OCI-LY3 (cell line): Measurements from ENCODE around the gene COL4A4.
"Not testable (repeated sequence)": the region's sequence is repeated elsewhere in the genome, so short reads cannot be mapped to it uniquely, and the experiment has no call there.

ENCODE experiments used
- H2AFZ ChIP-seq: fragments of 200-600, 300-600 bp; shearing (Covaris generic); 2 replicates; pipeline ENCODE4 v1.6.0; 2014; ENCODE audit warnings: antibody characterized with exemption, low read depth, low read length
- H3K27ac ChIP-seq: fragments of 200-600, 300-600 bp; sonication (generic); 2 replicates; pipeline ENCODE4 v1.5.1; 2014; ENCODE audit warnings: mild to moderate bottlenecking, low read length, moderate library complexity, mixed read lengths
- H3K27me3 ChIP-seq: fragments of 200-600, 300-600 bp; sonication (generic); 2 replicates; pipeline ENCODE4 v1.6.1; 2014; ENCODE audit warnings: low read depth, low read length, mixed read lengths
- H3K36me3 ChIP-seq: fragments of 200-600, 300-600 bp; sonication (generic); replicated peaks from 2 replicates; pipeline ENCODE3; 2014; ENCODE audit warnings: low read depth, low read length, mixed read lengths
- H3K4me1 ChIP-seq: fragments of 300-600, 200-600 bp; sonication (generic); 2 replicates; pipeline ENCODE4 v1.6.1; 2014; ENCODE audit warnings: low read length, mixed read lengths
- H3K4me2 ChIP-seq: fragments of 200-600, 300-600 bp; sonication (generic); 2 replicates; pipeline ENCODE4 v1.6.1; 2014; ENCODE audit warnings: low read length, mixed read lengths
- H3K4me3 ChIP-seq: fragments of 300-600, 200-600 bp; sonication (generic); 2 replicates; pipeline ENCODE4 v1.5.1; 2014; ENCODE audit warnings: antibody characterized with exemption, mild to moderate bottlenecking, low read length, moderate library complexity
- H3K79me2 ChIP-seq: fragments of 300-600, 200-600 bp; shearing (Covaris generic); 2 replicates; pipeline ENCODE4 v1.6.1; 2014; ENCODE audit warnings: mild to moderate bottlenecking, low read length, mixed read lengths
- H3K9ac ChIP-seq: fragments of 300-600, 200-600 bp; shearing (Covaris generic); 2 replicates; pipeline ENCODE4 v1.6.0; 2014; ENCODE audit warnings: mild to moderate bottlenecking, low read length, moderate library complexity
- H3K9me3 ChIP-seq: fragments of 200-600, 300-600 bp; shearing (Covaris generic); 2 replicates; pipeline ENCODE4 v1.6.1; 2014; ENCODE audit warnings: low read length, mixed read lengths; ENCODE audit not compliant: insufficient read depth
- H4K20me1 ChIP-seq: fragments of 200-600, 300-600 bp; sonication (generic); 2 replicates; pipeline ENCODE4 v1.6.1; 2016; ENCODE audit warnings: low read length, mixed read lengths; ENCODE audit not compliant: insufficient read depth
- CTCF ChIP-seq: fragments of 200-600, 300-600 bp; sonication (generic); IDR thresholded peaks from 2 replicates; pipeline ENCODE4 v1.5.1; 2014; ENCODE audit warnings: antibody characterized with exemption, low read length, low read depth
- EZH2phosphoT487 ChIP-seq: fragments of 200-600 bp; shearing (Covaris generic); IDR thresholded peaks from 2 replicates; pipeline ENCODE4 v1.6.1; 2018; ENCODE audit warnings: antibody characterized with exemption, mixed run types, low read depth

The COL4A4 gene

DNA sequence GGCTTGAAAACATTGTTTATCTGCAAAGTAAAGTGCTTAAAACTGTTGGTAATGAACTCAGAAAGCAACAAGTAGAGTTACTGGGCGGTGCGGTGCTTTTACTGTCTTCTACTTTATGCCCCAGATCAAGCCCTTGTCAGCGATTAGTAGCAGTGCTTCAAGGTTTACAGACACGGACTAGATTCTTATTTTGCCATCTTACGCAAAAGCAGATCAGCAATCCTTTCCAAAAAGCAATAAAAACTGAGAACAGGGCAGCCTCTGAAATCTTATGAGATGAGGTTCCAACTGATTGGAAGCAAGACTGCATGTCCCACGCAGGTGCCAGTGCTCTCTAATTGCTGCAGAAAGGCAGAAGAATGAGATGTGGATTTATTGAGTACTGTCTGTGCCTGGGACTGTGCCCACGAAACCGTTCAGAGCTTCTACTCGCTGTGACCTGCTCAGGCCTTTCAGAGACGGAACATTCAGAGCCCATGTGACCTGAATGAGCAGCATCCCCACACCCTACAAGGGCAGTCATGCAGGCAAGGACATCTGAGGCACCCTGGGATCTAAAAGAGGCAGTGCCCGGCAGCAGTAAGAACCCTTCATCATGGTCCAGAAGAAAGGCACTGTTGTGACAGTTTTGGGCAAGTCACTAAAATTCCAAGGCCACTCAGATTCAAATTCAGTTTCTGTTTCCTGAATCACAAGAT is 16.1 kb upstream of the COL4A4 start:
- Histone ChIP-seq H3K4me2 (no peak overlapping the region), H3K9me3 (no peaks in the 10 kb centered on the region), H4K20me1 (no peaks in the 10 kb centered on the region), H2AFZ (no peak overlapping the region), H3K9ac (no peak overlapping the region), H3K79me2 (no peaks in the 10 kb centered on the region), H3K4me1 (no peaks in the 10 kb centered on the region), H3K27me3 (no peaks in the 10 kb centered on the region), H3K4me3 (no peak overlapping the region), H3K27ac (no peak overlapping the region), H3K36me3 (no peaks in the 10 kb centered on the region)
- TF ChIP-seq EZH2phosphoT487 (no peak), CTCF (no peak)

GRCh38 chr2:227177592-227178336 is 13.8 kb upstream of the COL4A4 start:
- no peaks in the 10 kb centered on the region for H3K9me3 ChIP-seq
- H3K4me3 ChIP-seq, result no peak overlapping the region

GRCh38 chr2:227171779-227172178 is 7.8 kb upstream of the COL4A4 start:
- H3K4me2 ChIP-seq, H3K36me3 ChIP-seq, H3K4me3 ChIP-seq, H3K27me3 ChIP-seq, H4K20me1 ChIP-seq, H3K4me1 ChIP-seq, H3K27ac ChIP-seq, H3K79me2 ChIP-seq, H3K9me3 ChIP-seq, H3K9ac ChIP-seq, H2AFZ ChIP-seq: not testable (repeated sequence)

More at GRCh38 chr2:227177592-227178336, 13.8 kb upstream of the COL4A4 start:
- Histone ChIP-seq H3K79me2 (no peaks in the 10 kb centered on the region), H2AFZ (no peak overlapping the region), H3K36me3 (no peaks in the 10 kb centered on the region), H3K4me1 (no peaks in the 10 kb centered on the region), H3K27ac (no peak overlapping the region), H3K27me3 (no peaks in the 10 kb centered on the region), H3K9ac (no peak overlapping the region), H4K20me1 (no peaks in the 10 kb centered on the region), H3K4me2 (no peak overlapping the region)
- TF ChIP-seq EZH2phosphoT487 (no peak), CTCF (no peak)

DNA sequence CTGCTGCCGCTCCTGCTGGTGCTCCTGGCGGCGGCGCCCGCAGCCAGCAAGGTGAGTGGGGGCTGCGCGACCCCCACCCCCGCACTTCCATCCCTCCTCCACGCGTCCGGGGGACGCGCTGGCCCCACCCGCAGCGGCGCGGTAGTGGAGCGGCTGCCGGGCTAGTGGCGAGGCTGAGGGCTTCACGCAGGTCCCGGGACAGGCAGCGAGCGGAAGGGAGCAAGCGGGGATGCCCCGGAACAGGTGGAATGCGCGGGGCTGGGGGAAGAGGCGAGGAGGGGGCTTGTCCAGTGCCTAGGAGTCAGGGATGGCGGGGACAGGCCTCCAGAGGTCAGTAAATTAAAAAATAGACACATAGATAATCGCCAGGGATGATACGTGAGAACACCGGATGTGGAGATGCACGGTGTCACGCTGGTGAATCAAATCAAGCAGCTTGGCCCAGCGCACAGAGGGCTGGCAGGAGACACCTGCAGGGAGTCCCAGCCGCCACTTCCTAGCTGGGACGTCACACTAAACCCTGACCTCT is 822 bp upstream of the COL4A4 start:
- Histone ChIP-seq H3K4me3 (peak overlapping the region; percentile 81), H3K36me3 (no peaks in the 10 kb centered on the region), H3K4me1 (peaks cover 3% of the 10 kb centered on the region; the same call in 1 of the 2 replicates), H3K4me2 (peak overlapping the region; percentile 78), H3K79me2 (no peaks in the 10 kb centered on the region), H3K27ac (no peak overlapping the region), H4K20me1 (no peaks in the 10 kb centered on the region), H3K9ac (no peak overlapping the region), H3K9me3 (no peaks in the 10 kb centered on the region), H2AFZ (peak overlapping the region; percentile 41; the same call in 1 of the 2 replicates), H3K27me3 (peaks cover 23% of the 10 kb centered on the region)
- TF ChIP-seq EZH2phosphoT487 (no peak), CTCF (no peak)
